ENCODE results near the gene PC. TPM values are rescaled to one million over a fixed set of nuclear protein-coding genes. Genes with fewer than 3 reads are reported as not detected.

Gene PC
- total and polyA plus RNA-seq, 9 of the 15 experiments (the other 6 are each of a cell fraction or from before 2014, with no cell fraction given) = 0.94 to 38.0 (median 8.7) TPM

DNA sequence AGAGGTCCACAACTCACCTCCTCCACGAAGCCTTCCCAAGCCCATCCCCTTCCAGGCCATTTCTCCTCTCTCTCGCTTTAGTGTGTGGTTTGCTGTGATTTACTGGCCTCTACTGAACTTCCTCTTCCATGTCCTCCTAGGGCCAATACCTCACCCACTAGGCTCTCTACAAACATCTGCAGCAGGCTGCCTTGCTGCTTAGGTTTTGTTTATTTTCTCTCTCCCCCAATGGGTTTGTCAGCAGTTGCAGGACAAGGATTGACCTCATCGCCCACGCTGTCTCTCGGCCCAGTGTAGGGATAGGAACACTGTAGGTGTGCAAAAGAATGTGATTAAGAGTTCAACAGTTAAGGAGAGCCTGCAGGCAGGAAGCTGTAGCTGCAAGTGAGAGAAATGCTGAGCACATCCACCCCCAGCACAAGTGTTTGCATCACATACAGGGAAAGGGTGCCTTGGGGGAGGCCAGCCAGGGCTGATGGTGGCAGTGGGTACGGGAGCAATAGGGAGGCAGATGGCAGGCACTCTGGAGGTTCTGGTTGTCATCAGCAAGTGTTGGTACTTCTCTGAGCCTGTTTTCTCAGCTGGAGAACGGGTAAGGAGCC lies 1.4 kb downstream of the PC start:
- Histone ChIP-seq H3K4me1 (replicated peaks in 1 of 2; ENCODE audit: control insufficient read depth in 2 of 2, insufficient read depth in 2 of 2, low read length in 2 of 2) (peaks cover 9 to 19% of the 10 kb centered on the region in 2 experiments), H4K20me1 (replicated peaks; ENCODE audit: control insufficient read depth, insufficient read depth, low read length) (no peaks in the 10 kb centered on the region; the same call in 1 of the 2 replicates), H3K79me2 (ENCODE audit: control insufficient read depth, insufficient read depth, low read length) (peaks cover 3% of the 10 kb centered on the region; the same call in 1 of the 3 replicates), H3K9me1 (ENCODE audit: control insufficient read depth, insufficient read depth, low read length) (no peaks in the 10 kb centered on the region), H3K36me3 (ENCODE audit: control insufficient read depth, insufficient read depth, low read length) (peaks cover 8% of the 10 kb centered on the region; the same call in 2 of the 3 replicates), H3K27me3 (ENCODE audit: control insufficient read depth in 2 of 2, insufficient read depth in 2 of 2, low read length in 2 of 2) (no peaks in the 10 kb centered on the region), H3K4me3 (no peak overlapping the region), H3K9me3 (replicated peaks; ENCODE audit: control insufficient read depth, insufficient read depth, low read depth, low read length) (no peaks in the 10 kb centered on the region), H3K4me2 (ENCODE audit: insufficient read depth, low read length) (no peak overlapping the region), H3K27ac (ENCODE audit: extremely low read depth, low read depth, low read length) (no peak overlapping the region), H3K9ac (ENCODE audit: insufficient read depth in 1 of 2, low read depth in 2 of 2, low read length in 2 of 2) (peak overlapping the region in 1 of 2 experiments; percentile 93; a peak in 2 of 4 replicates), H2AFZ (ENCODE audit: low read depth, low read length) (no peak overlapping the region)
- in situ Hi-C loops (cut with MboI) = no loop called here
- ChIA-PET CTCF (ENCODE audit: low intra/inter-chr PET ratio) (no interaction called here), POLR2A (interaction anchor here (1.4 to 1.5 kb wide), 2 partner anchors 10 to 16 kb away, joined by 3 to 4 read pairs; no protein-coding TSS in a partner anchor)
- TSS peak; percentile 66 for BruUV-seq (replicated peaks)
- DNase-seq (ENCODE audit: extremely low read depth in 1 of 4, low spot score in 3 of 4) = peak in 2 of 4 experiments; percentile 8 to 23
- intact Hi-C loops (cut with micrococcal nuclease) = loop anchor here (5.0 kb wide), 1 partner anchor 64 kb away; no protein-coding TSS in a partner anchor
- WGBS (ENCODE audit: insufficient coverage, low coverage, missing lambda C conversion rate) = 81% methylated on average over 7 of the region's 7 CpGs
- FAIRE-seq = no peak
- no peak for ATAC-seq
- TF ChIP-seq, protein P1, sequence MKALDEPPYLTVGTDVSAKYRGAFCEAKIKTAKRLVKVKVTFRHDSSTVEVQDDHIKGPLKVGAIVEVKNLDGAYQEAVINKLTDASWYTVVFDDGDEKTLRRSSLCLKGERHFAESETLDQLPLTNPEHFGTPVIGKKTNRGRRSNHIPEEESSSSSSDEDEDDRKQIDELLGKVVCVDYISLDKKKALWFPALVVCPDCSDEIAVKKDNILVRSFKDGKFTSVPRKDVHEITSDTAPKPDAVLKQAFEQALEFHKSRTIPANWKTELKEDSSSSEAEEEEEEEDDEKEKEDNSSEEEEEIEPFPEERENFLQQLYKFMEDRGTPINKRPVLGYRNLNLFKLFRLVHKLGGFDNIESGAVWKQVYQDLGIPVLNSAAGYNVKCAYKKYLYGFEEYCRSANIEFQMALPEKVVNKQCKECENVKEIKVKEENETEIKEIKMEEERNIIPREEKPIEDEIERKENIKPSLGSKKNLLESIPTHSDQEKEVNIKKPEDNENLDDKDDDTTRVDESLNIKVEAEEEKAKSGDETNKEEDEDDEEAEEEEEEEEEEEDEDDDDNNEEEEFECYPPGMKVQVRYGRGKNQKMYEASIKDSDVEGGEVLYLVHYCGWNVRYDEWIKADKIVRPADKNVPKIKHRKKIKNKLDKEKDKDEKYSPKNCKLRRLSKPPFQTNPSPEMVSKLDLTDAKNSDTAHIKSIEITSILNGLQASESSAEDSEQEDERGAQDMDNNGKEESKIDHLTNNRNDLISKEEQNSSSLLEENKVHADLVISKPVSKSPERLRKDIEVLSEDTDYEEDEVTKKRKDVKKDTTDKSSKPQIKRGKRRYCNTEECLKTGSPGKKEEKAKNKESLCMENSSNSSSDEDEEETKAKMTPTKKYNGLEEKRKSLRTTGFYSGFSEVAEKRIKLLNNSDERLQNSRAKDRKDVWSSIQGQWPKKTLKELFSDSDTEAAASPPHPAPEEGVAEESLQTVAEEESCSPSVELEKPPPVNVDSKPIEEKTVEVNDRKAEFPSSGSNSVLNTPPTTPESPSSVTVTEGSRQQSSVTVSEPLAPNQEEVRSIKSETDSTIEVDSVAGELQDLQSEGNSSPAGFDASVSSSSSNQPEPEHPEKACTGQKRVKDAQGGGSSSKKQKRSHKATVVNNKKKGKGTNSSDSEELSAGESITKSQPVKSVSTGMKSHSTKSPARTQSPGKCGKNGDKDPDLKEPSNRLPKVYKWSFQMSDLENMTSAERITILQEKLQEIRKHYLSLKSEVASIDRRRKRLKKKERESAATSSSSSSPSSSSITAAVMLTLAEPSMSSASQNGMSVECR (CRISPR knock-in tag; IDR thresholded peaks at IDR 0.05) = peak; percentile 37; the same call in 1 of the 2 replicates
- TF ChIP-seq HDAC1 (IDR thresholded peaks at IDR 0.05) (peak in 1 of 2 experiments; percentile 60; a peak in 1 of 4 replicates), MCM2 (IDR thresholded peaks at IDR 0.05; ENCODE audit: low read depth) (no peak), PRMT5 (CRISPR knock-in tag; IDR thresholded peaks at IDR 0.05) (no peak), TEAD1 (CRISPR knock-in tag; IDR thresholded peaks at IDR 0.05) (0 out of 4 replicates have a peak, but pooled peaks of 1 of the 2 experiments have one; percentile 27), FOXK1 (CRISPR knock-in tag; IDR thresholded peaks at IDR 0.05; ENCODE audit: borderline replicate concordance) (peak; percentile 73; the same call in 1 of the 2 replicates), SPI1 (IDR thresholded peaks at IDR 0.05; ENCODE audit: borderline replicate concordance, low read depth, low read length) (0 out of 2 replicates have a peak, but pooled peaks have one; percentile 5), PHF21A (IDR thresholded peaks at IDR 0.05; ENCODE audit: borderline replicate concordance, low read depth) (peak; percentile 70; the same call in 1 of the 2 replicates), EGR1 (conservative IDR thresholded peaks at IDR 0.05) (peak; percentile 51), HDAC2 (IDR thresholded peaks at IDR 0.05) (peak; percentile 43; the same call in 1 of the 2 replicates), ATF7 (IDR thresholded peaks at IDR 0.05) (no peak), ZNF707 (CRISPR knock-in tag; conservative IDR thresholded peaks at IDR 0.05) (no peak), SP1 (CRISPR knock-in tag; IDR thresholded peaks at IDR 0.05) (0 out of 2 replicates have a peak, but pooled peaks have one; percentile 25), ZFP36 (IDR thresholded peaks at IDR 0.05; ENCODE audit: low read depth, low read length, partially characterized antibody) (peak; percentile 67), HINFP (tag; conservative IDR thresholded peaks at IDR 0.05; ENCODE audit: low read depth) (no peak)
- TF ChIP-seq, protein P2, sequence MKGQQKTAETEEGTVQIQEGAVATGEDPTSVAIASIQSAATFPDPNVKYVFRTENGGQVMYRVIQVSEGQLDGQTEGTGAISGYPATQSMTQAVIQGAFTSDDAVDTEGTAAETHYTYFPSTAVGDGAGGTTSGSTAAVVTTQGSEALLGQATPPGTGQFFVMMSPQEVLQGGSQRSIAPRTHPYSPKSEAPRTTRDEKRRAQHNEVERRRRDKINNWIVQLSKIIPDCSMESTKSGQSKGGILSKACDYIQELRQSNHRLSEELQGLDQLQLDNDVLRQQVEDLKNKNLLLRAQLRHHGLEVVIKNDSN (CRISPR knock-in tag; IDR thresholded peaks at IDR 0.05) = peak; percentile 24; the same call in 1 of the 2 replicates
